NCI-H1417 (cell line): ENCODE results near the gene ATP11B.
"Not testable (repeated sequence)": the region's sequence is repeated elsewhere in the genome, so short reads cannot be mapped to it uniquely, and the experiment has no call there.

Source experiments
- DNase-seq, 3 experiments: peaks; one replicate each; lab custom pipeline; 2025; lab: John Stamatoyannopoulos, UW

The ATP11B gene

GRCh38 chr3:182794455-182795388 is 1.4 kb downstream of the ATP11B start:
- peak in 1 of 3 experiments; percentile 67 for DNase-seq

- DNase-seq: peak in 2 of 3 experiments; percentile 9 to 39
Measured at GRCh38 chr3:182795389-182795782, 2.1 kb downstream of the ATP11B start.

GRCh38 chr3:182796310-182796709 is 3.0 kb downstream of the ATP11B start:
- no peak for DNase-seq

- DNase-seq: no peak
Measured at GRCh38 chr3:182797876-182798275, 4.6 kb downstream of the ATP11B start.

- not testable (repeated sequence) for DNase-seq
Measured at GRCh38 chr3:182799143-182799542, 5.8 kb downstream of the ATP11B start.

- DNase-seq: no peak
Measured at GRCh38 chr3:182800508-182800907, 7.2 kb downstream of the ATP11B start.

GRCh38 chr3:182802413-182803390 is 9.4 kb downstream of the ATP11B start:
- no peak for DNase-seq

GRCh38 chr3:182803596-182803995 is 10.3 kb downstream of the ATP11B start:
- no peak for DNase-seq

- DNase-seq: no peak
Measured at GRCh38 chr3:182807061-182807460, 13.8 kb downstream of the ATP11B start.

- DNase-seq: no peak
Measured at GRCh38 chr3:182808041-182808770, 14.9 kb downstream of the ATP11B start.

GRCh38 chr3:182809531-182809930 is 16.2 kb downstream of the ATP11B start:
- no peak for DNase-seq

- no peak for DNase-seq
Measured at GRCh38 chr3:182810574-182811268, 17.4 kb downstream of the ATP11B start.

- DNase-seq: no peak
Measured at GRCh38 chr3:182811269-182811596, 17.9 kb downstream of the ATP11B start.

- no peak for DNase-seq
Measured at GRCh38 chr3:182812123-182812522, 18.8 kb downstream of the ATP11B start.

GRCh38 chr3:182814419-182815062 is 21.2 kb downstream of the ATP11B start:
- DNase-seq: peak in 1 of 3 experiments; percentile 27

- DNase-seq: no peak
Measured at GRCh38 chr3:182816181-182816580, 22.9 kb downstream of the ATP11B start.

- DNase-seq: no peak
Measured at GRCh38 chr3:182818296-182818978, 25.1 kb downstream of the ATP11B start.

- no peak for DNase-seq
Measured at GRCh38 chr3:182821221-182821981, 28.1 kb downstream of the ATP11B start.

GRCh38 chr3:182822260-182822659 is 29.0 kb downstream of the ATP11B start:
- not testable (repeated sequence) for DNase-seq
